Measurements from ENCODE around the gene FRK.
A peak's percentile ranks its signal among the peaks of the same experiment; 100 is the strongest.
"Not testable (repeated sequence)": the region's sequence is repeated elsewhere in the genome, so short reads cannot be mapped to it uniquely, and the experiment has no call there.

Gene FRK

DNA sequence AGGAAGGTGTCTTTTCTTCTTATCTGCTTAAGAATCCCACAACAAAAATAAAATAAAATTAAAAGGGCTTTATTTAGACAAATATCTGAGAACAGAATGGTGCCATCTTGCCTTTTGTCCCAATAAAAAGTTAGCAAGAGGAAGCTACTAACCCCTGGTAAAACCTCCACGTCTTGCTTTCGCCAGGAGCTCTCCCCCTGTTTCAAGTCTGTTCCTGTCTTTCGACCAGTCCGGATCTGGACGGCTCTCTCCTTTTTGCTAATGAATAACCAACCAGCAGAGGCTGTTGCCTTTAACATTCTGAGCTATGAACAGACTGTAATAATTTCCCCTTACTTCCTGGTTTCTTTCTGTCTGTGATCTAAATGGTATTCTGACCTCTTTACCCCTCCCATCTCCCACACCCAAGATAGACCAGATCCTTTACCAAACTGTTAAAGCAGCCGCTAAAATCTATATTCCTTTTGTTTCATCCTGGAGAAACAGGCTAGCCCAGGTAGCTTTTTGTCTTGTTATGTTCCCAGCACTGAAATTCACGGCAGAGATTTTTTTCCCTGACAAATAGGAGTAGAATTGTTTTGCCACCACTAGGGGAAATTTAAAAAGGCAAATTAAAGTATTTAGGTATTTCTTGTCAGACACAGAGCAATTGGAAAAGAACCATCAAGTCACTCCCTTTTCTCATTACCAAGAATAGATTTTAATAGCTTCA lies at the start of gene FRK:
Gene FRK, minus strand, starts transcription at position 320 of the 712 bp plus-strand sequence. CDS start 580 bp downstream, outside the sequence.
- in situ Hi-C loops (cut with MboI; ENCODE audit: low pct_unique_long_range_greater_than_20kb, low sequenced_read_pairs) = no loop called here
- DNase-seq = no peak

GRCh38 chr6:116108836-116109235 lies 48.1 kb upstream of the FRK start:
- DNase-seq = no peak
- in situ Hi-C loops (cut with MboI; ENCODE audit: low pct_unique_long_range_greater_than_20kb, low sequenced_read_pairs) = no loop called here

- in situ Hi-C loops (cut with MboI; ENCODE audit: low pct_unique_long_range_greater_than_20kb, low sequenced_read_pairs) = no loop called here
- no peak for DNase-seq
These were observed 45.5 kb upstream of the FRK start for GRCh38 chr6:116106146-116106545.

DNA sequence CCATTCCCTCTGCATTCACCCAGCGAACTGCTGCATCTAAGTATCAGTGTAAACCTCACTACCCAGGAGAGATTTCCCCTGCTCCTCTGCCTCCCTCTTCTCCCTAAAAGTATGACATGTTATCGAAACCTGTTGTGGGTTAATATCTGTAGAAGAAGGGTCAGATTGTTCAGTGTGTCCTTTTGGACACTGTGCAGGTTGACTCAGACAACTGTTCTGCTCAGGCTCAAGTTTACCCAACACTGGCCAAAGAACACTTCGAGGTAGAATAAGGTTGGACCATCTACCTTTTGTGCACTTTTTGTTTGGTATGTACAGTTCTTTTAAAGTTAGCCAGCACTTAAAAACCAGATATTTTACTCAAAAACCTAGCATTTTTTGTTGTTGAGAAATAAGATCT lies 44.6 kb upstream of the FRK start:
- in situ Hi-C loops (cut with MboI; ENCODE audit: low pct_unique_long_range_greater_than_20kb, low sequenced_read_pairs) = no loop called here

DNA sequence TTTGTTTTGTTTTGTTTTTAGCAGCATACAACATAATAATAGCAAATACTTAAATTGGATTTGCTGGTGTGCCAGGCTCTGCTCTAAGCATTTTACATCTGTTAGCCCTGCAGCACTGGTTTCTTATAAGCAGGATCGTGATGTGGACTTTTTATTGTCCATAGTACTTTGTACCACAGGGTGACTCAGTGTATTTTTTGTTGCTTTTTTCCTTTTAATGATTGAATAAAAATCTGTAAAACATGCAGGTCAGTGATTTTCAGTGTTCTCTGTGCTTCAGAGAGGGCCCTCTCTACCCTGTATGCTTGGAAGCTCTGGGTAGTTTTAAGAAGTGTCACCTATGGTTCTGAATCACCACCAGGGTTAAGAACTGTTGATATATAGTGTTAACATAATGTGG lies 43.9 kb upstream of the FRK start:
- in situ Hi-C loops (cut with MboI; ENCODE audit: low pct_unique_long_range_greater_than_20kb, low sequenced_read_pairs) = no loop called here
- no peak for DNase-seq

More for the DNA sequence above, 44.6 kb upstream of the FRK start:
- DNase-seq = no peak

DNA sequence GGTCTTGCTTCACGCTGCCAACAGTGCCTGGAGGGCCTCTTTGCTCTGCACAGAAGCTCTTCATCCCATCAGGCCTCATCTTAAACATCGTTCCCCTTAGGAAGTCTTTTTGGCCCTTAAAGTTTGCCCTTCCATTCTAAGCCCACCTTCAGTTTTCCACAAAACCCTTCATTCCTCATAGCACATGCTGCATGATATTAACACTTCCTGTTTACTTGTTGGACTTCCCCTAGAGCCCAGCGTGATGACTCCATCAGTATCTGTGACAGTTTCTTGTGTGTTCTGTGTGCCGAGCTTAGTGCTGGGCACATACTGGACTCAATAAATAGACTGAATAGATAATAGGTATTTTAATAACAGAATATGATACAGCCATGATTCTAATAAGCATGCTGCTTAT lies 42.2 kb upstream of the FRK start:
- peak; percentile 14 for DNase-seq
- in situ Hi-C loops (cut with MboI; ENCODE audit: low pct_unique_long_range_greater_than_20kb, low sequenced_read_pairs) = no loop called here

DNA sequence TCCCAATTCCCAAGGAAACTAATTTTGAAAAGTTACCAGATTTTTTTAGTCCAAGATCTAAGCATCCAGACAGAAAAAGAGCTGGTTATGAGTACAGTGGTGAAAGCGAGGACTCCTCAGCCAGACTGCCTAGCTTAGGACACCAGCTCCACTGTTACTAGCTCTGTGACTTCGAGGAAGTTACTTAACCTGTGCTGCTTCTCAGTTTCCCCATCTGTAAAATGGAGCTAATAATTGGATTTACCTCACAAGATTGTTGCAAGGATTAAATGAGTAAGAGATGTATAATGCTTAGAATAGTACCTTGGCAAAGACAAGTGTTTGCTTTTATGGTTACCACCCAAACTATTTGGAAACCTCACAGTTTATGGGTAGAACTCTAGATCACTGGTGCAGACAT lies 41.1 kb upstream of the FRK start:
- in situ Hi-C loops (cut with MboI; ENCODE audit: low pct_unique_long_range_greater_than_20kb, low sequenced_read_pairs) = no loop called here
- no peak for DNase-seq

GRCh38 chr6:116101302-116101718 lies 40.6 kb upstream of the FRK start:
- in situ Hi-C loops (cut with MboI; ENCODE audit: low pct_unique_long_range_greater_than_20kb, low sequenced_read_pairs) = no loop called here
- no peak for DNase-seq

GRCh38 chr6:116100419-116101301 lies 40.0 kb upstream of the FRK start, which contains the start of gene NT5DC1:
Gene NT5DC1 (plus strand): TSS chr6:116100853. CDS start chr6:116100931, 78 bp downstream.
- peak; percentile 87 for DNase-seq
- in situ Hi-C loops (cut with MboI; ENCODE audit: low pct_unique_long_range_greater_than_20kb, low sequenced_read_pairs) = no loop called here

DNA sequence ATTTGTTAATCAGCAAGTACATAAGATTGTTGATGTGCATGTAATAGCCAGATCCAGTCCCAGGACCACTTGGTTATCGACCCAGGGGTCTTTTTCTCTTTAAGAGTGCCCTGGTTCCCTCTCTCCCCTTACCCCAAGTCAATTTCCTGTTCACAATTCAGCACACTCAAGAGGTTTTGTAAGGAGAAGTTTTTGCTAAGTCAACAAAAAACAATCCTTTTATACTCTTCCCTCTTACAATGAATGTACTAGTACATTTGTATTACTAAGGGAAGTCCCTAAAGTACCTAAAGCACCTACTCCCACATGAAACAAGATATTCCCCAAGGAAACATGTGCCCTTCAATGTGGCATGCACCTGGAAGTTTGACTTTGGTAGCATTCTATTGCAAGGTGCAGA lies 38.3 kb upstream of the FRK start:
- in situ Hi-C loops (cut with MboI; ENCODE audit: low pct_unique_long_range_greater_than_20kb, low sequenced_read_pairs) = no loop called here
- DNase-seq = no peak

DNA sequence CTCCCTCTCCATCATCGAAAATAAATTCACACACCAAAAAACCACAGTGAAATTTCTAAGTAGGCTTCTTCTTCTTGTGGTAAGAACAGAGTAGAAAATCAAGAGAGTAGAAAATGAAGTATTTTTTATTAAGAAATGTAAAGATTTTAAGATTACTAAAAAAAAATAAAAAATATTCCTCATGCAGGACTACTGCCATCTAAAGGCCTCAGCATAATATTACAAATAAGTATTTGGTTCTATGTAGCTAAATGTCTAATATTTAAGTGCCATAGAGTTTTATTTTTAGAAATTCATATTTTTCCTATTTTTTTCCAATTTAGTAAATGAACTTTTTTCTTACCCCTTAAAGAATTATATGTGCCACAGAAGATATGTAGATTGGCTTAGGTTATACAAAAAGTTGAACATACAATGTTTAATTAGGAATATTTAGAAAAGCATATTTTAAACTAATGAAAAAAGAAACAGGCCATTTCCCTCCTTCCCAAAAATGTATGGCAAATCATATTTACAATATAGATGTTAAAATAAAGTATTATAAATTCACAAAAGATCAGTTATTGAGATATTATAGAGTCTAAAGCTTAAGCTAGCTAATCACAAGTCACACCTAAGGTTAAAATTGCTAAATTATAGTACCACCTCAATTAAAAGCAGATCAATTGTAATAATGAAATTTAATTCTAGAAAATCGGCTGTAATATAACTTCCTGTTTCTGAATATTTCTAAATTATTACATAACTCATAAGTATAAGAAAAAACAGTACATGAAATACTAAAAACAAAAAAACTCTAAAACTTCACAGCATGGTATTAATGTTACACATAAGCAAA lies 36.5 kb upstream of the FRK start:
- in situ Hi-C loops (cut with MboI; ENCODE audit: low pct_unique_long_range_greater_than_20kb, low sequenced_read_pairs) = no loop called here

DNA sequence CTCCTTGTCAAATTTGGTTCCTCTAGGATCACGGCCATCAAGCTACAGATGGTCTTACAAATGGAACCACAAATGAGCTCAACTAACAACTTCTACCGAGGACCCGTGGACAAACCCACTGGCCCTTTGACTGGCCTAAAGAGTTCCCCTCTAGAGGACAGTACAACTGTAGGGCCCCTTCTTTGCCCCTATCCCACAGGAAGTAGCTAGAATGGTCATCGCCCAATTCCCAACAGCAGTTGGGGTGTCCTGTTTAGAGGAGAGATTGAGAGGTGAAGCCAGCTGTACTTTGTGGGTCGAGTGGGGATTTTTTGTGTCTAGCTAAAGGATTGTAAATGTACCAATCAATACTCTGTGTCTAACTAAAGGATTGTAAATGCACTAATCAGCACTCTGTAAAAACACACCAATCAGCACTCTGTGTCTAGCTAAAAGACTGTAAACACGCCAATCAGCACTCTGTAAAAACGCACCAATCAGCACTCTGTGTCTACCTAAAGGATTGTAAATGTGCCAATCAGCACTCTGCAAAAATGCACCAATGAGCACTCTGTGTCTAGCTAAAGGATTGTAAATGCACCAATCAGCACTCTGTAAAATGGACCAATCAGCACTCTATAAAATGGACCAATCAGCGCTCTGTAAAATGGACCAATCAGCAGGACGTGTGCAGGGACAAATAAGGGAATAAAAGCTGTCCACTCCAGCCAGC lies 35.5 kb upstream of the FRK start:
- DNase-seq; in situ Hi-C loops (cut with MboI; ENCODE audit: low pct_unique_long_range_greater_than_20kb, low sequenced_read_pairs): not testable (repeated sequence)

More for the DNA sequence above, 36.5 kb upstream of the FRK start:
- DNase-seq = no peak

GRCh38 chr6:116094041-116094440 lies 33.4 kb upstream of the FRK start:
- DNase-seq = no peak
- in situ Hi-C loops (cut with MboI; ENCODE audit: low pct_unique_long_range_greater_than_20kb, low sequenced_read_pairs) = no loop called here

- no peak for DNase-seq
These were observed 29.6 kb upstream of the FRK start for GRCh38 chr6:116090251-116090650.

DNA sequence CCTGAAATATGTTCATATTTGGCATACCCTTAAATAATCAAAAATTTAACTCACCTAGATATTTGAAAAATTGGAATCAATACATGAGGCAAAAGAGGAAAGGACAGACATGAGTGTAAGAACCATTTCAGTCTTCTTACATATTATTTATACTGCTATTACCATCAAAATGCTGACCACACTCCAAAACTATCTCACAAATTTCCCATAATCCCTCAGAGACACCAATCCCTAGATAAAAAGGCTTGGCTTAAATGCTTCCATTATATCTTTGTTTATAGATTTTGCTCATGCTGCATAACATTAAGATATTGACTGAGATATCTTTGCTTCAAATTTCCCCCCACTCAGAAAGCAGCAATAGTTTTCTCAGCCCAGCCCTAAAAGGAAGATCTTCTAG lies 28.3 kb upstream of the FRK start:
- DNase-seq = no peak
- in situ Hi-C loops (cut with MboI; ENCODE audit: low pct_unique_long_range_greater_than_20kb, low sequenced_read_pairs) = no loop called here

More at GRCh38 chr6:116090251-116090650, 29.6 kb upstream of the FRK start:
- in situ Hi-C loops (cut with MboI; ENCODE audit: low pct_unique_long_range_greater_than_20kb, low sequenced_read_pairs) = no loop called here

- in situ Hi-C loops (cut with MboI; ENCODE audit: low pct_unique_long_range_greater_than_20kb, low sequenced_read_pairs) = no loop called here
- no peak for DNase-seq
These were observed 26.8 kb upstream of the FRK start for GRCh38 chr6:116087437-116088027.

DNA sequence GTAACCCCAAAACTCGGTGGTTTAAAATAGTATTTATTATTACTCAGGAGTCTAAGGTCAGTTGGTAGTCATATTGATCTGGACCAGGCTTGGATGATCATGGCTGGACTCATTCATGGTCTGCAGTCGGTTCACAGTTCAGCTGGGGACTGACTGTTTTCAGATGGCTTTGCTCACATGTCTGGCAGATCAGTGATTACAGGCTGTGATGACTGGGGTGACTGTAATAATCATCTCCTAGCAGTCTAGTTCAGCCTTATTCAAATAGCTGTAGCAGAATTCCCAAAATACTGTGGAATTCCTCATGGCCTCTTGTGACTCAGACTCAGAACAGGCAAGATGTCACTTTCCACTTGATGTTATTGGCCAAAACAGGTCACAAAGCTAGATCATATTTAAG lies 23.6 kb upstream of the FRK start:
- no peak for DNase-seq
- in situ Hi-C loops (cut with MboI; ENCODE audit: low pct_unique_long_range_greater_than_20kb, low sequenced_read_pairs) = no loop called here

- in situ Hi-C loops (cut with MboI; ENCODE audit: low pct_unique_long_range_greater_than_20kb, low sequenced_read_pairs) = no loop called here
- no peak for DNase-seq
These were observed 22.4 kb upstream of the FRK start for GRCh38 chr6:116083052-116083451.

Measured in KBM-7 (cell line).